CD4-positive, alpha-beta T cell (primary cell): ENCODE results near the gene CDH12. TPM values are rescaled to one million over a fixed set of nuclear protein-coding genes. Genes with fewer than 3 reads are reported as not detected.
A peak's percentile ranks its signal among the peaks of the same experiment; 100 is the strongest.

Source experiments
- ATAC-seq: fragments of 200-7000 bp; cut with Tn5 transposase; one replicate; pipeline ENCODE4 v1.10.0; 2022; ENCODE audit warnings: mild to moderate bottlenecking; ENCODE audit not compliant: poor library complexity
- CTCF ChIA-PET: fragments of 350-600 bp; sonication (Branson Sonifier 250); formaldehyde crosslinking; loops from one replicate; lab custom pipeline; 2021; ENCODE audit warnings: antibody characterized with exemption, inconsistent platforms; lab: Charles Lee
- POLR2A ChIA-PET: fragments of 350-600 bp; sonication (Branson Sonifier 250); formaldehyde crosslinking; loops from one replicate; lab custom pipeline; 2021; ENCODE audit warnings: antibody characterized with exemption, inconsistent platforms; lab: Charles Lee
- DNase-seq, 14 experiments: peaks; one replicate each; pipeline ENCODE4 v3.0.0-alpha.2; 2013 to 2020; ENCODE audit warnings: mixed read lengths in 2 of 14
- H3K27ac ChIP-seq, 2 donors: one replicate each; pipeline versions ENCODE4 v1.5.1 to v1.7.0; 2013; ENCODE audit warnings: low read length in 2 of 2, low read depth in 1 of 2, mild to moderate bottlenecking in 1 of 2
- H3K27me3 ChIP-seq, 2 experiments: 1 replicate in 1 of 2; 2 replicates in 1 of 2; pipeline versions ENCODE4 v1.6.1 to v1.7.0; 2013; ENCODE audit warnings: low read length in 2 of 2, control low read depth in 1 of 2, mild to moderate bottlenecking in 1 of 2, moderate library complexity in 1 of 2; ENCODE audit not compliant: insufficient read depth in 2 of 2, control insufficient read depth in 1 of 2
- H3K36me3 ChIP-seq: one replicate; pipeline ENCODE4 v1.6.1; 2013; ENCODE audit warnings: low read length, control low read depth; ENCODE audit not compliant: insufficient read depth
- H3K4me1 ChIP-seq: one replicate; pipeline ENCODE4 v1.6.1; 2013; ENCODE audit warnings: low read length, control low read depth; ENCODE audit not compliant: insufficient read depth
- H3K4me3 ChIP-seq: one replicate; pipeline ENCODE4 v1.5.1; 2013; ENCODE audit warnings: mild to moderate bottlenecking, low read length, moderate library complexity
- H3K9me3 ChIP-seq, 2 experiments: 1 replicate in 1 of 2; 2 replicates in 1 of 2; pipeline versions ENCODE4 v1.6.1 to v1.7.0; 2013; ENCODE audit warnings: low read length in 2 of 2, mild to moderate bottlenecking in 2 of 2, control low read depth in 1 of 2, moderate library complexity in 1 of 2; ENCODE audit not compliant: control insufficient read depth in 1 of 2, insufficient read depth in 1 of 2
- H3K27ac Mint-ChIP-seq: one replicate; pipeline ENCODE4 v1.8.0; 2020; ENCODE audit warnings: mixed read lengths
- H3K27me3 Mint-ChIP-seq: one replicate; pipeline ENCODE4 v1.8.0; 2021; ENCODE audit warnings: mixed read lengths
- H3K36me3 Mint-ChIP-seq: one replicate; pipeline ENCODE4 v1.8.0; 2021; ENCODE audit warnings: low read depth, mixed read lengths
- H3K4me1 Mint-ChIP-seq: one replicate; pipeline ENCODE4 v1.8.0; 2021; ENCODE audit warnings: low read depth, mixed read lengths
- H3K4me3 Mint-ChIP-seq: one replicate; pipeline ENCODE4 v1.8.0; 2020; ENCODE audit warnings: mild to moderate bottlenecking, mixed read lengths
- H3K9me3 Mint-ChIP-seq: one replicate; pipeline ENCODE4 v1.8.0; 2020; ENCODE audit warnings: mixed read lengths
- CTCF ChIP-seq: fragments of 200-600 bp; IDR thresholded peaks from one replicate; pipeline ENCODE4 v1.8.0; 2022; ENCODE audit warnings: antibody characterized with exemption, mild to moderate bottlenecking
- intact Hi-C, 2 experiments: fragments of 100-400 bp; cut with DNase I in 1 of 2; cut with micrococcal nuclease in 1 of 2; formaldehyde crosslinking; loops; one replicate each; pipeline versions ENCODE4 v1.15.1 to v1.9.0; 2023 to 2025; cut with DNase I, micrococcal nuclease
- total RNA-seq, 174 experiments: library from RNA in 2 of 174; stranded (reverse) in 2 of 174; gene quantifications; one replicate each; pipeline ENCODE4 v1.2.3 and lab custom pipeline; 2021 to 2026

CDH12 gene
- total RNA-seq, 2 experiments from 2014 or later, result not detected

GRCh38 chr5:21806943-21807342 is 1046.2 kb downstream of the CDH12 start:
- no peaks in the 10 kb centered on the region for H3K4me1 ChIP-seq
- intact Hi-C loops, result no loop called here
- no peak for TF ChIP-seq CTCF
- no peak for ATAC-seq
- no peaks in the 10 kb centered on the region for H3K9me3 ChIP-seq
- Mint-ChIP-seq H3K9me3 (no peaks in the 10 kb centered on the region), H3K27ac (no peak overlapping the region), H3K27me3 (no peaks in the 10 kb centered on the region), H3K36me3 (no peaks in the 10 kb centered on the region), H3K4me3 (no peak overlapping the region), H3K4me1 (no peaks in the 10 kb centered on the region)
- no peak overlapping the region for H3K27ac ChIP-seq
- ChIA-PET CTCF (no interaction called here), POLR2A (no interaction called here)
- no peaks in the 10 kb centered on the region for H3K27me3 ChIP-seq
- no peaks in the 10 kb centered on the region for H3K36me3 ChIP-seq
- DNase-seq, result peak in 1 of 14 experiments; percentile 1
- no peak overlapping the region for H3K4me3 ChIP-seq

GRCh38 chr5:21806271-21806670 is 1046.9 kb downstream of the CDH12 start:
- Histone ChIP-seq H3K9me3 (no peaks in the 10 kb centered on the region), H3K27ac (no peak overlapping the region), H3K27me3 (no peaks in the 10 kb centered on the region), H3K4me3 (no peak overlapping the region), H3K36me3 (no peaks in the 10 kb centered on the region), H3K4me1 (no peaks in the 10 kb centered on the region)
- Mint-ChIP-seq H3K27ac (no peak overlapping the region), H3K4me1 (no peaks in the 10 kb centered on the region), H3K27me3 (no peaks in the 10 kb centered on the region), H3K36me3 (no peaks in the 10 kb centered on the region), H3K9me3 (peaks cover 2% of the 10 kb centered on the region), H3K4me3 (no peak overlapping the region)
- ATAC-seq (no peak), DNase-seq (no peak)
- TF ChIP-seq CTCF, result no peak
- intact Hi-C loops, result no loop called here
- CTCF ChIA-PET, result no interaction called here
- POLR2A ChIA-PET, result no interaction called here

GRCh38 chr5:21802869-21803490 is 1050.2 kb downstream of the CDH12 start:
- TF ChIP-seq CTCF, result no peak
- Mint-ChIP-seq H3K36me3 (no peaks in the 10 kb centered on the region), H3K9me3 (peaks cover 9% of the 10 kb centered on the region), H3K4me3 (no peak overlapping the region), H3K4me1 (no peaks in the 10 kb centered on the region), H3K27me3 (no peaks in the 10 kb centered on the region), H3K27ac (no peak overlapping the region)
- intact Hi-C loops, result no loop called here
- H3K4me1 ChIP-seq, result no peaks in the 10 kb centered on the region
- no peak overlapping the region for H3K27ac ChIP-seq
- H3K9me3 ChIP-seq, result no peaks in the 10 kb centered on the region
- H3K4me3 ChIP-seq, result no peak overlapping the region
- no peaks in the 10 kb centered on the region for H3K27me3 ChIP-seq
- ATAC-seq, result no peak
- ChIA-PET CTCF (no interaction called here), POLR2A (no interaction called here)
- DNase-seq, result no peak
- no peaks in the 10 kb centered on the region for H3K36me3 ChIP-seq
